ENCODE data around the gene PLPPR1.

Gene PLPPR1

DNA sequence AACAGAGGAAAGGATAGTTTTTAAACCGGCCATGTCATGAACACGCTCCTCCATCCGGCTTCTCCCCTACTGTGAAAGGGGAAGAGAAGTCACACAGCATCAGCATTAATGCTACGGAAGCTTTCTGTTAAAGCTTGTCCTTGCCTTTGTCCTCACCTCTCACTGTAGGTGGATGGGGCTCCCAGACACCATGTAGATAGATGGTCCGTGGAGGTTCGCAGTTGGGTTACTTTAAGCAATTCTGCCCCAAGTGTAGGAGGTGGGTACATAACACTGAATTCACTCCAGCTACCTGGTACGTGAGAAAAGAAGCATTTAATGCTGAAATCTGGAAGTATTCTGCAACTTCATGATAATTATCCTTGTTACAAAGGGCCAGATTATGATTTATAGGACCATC, 190.5 kb downstream of the PLPPR1 start:
- no peak for TF ChIP-seq CTCF (conservative IDR thresholded peaks at IDR 0.05; ENCODE audit: low read depth, low read length)
- no peak for DNase-seq (ENCODE audit: low read depth)
- H3K4me3 ChIP-seq (ENCODE audit: low read length), result no peak overlapping the region

GRCh38 chr9:101220341-101220740, 191.8 kb downstream of the PLPPR1 start:
- DNase-seq (ENCODE audit: low read depth), result no peak
- no peak overlapping the region for H3K4me3 ChIP-seq (ENCODE audit: low read length)
- TF ChIP-seq CTCF (conservative IDR thresholded peaks at IDR 0.05; ENCODE audit: low read depth, low read length), result no peak

DNA sequence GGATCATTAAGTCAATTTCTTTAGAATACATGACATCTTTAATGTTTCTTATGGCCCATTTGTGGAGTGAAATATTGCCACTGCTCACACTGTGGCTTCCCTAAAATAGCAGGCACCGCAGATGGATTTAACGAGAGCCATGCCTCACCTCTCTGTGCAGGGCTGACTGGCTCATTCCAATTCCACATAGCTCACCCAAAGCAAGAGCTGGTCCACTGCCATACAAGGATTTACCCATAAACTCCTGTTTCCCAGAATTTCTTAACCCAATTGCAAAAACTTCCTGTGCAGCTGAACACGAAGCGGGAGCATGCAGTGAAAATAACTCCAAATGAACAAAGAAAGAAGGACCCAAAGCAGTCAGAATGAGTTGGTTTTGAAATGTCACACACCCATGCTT, 196.7 kb downstream of the PLPPR1 start:
- H3K4me3 ChIP-seq (ENCODE audit: low read length), result no peak overlapping the region
- TF ChIP-seq CTCF (conservative IDR thresholded peaks at IDR 0.05; ENCODE audit: low read depth, low read length), result no peak
- no peak for DNase-seq (ENCODE audit: low read depth)

DNA sequence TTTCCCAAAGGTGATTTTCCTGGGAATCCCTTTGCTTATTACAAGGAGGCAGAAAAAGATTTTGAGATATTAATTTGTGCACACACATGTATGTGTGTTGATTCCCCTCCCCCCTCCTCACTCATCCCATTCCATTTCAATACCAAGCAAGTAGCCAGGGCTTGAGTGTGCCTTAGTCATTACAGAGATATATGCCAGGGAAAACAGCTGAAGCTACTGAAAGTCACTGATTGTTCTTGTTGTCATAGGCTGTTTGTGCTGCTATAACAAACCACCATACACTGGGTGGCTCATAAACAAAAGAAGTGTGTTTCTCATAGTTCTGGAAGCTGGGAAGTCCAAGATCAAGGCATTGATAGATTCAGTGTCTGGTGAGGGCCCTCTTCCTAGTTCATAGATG, 197.6 kb downstream of the PLPPR1 start:
- TF ChIP-seq CTCF (conservative IDR thresholded peaks at IDR 0.05; ENCODE audit: low read depth, low read length), result no peak
- DNase-seq (ENCODE audit: low read depth), result no peak
- no peak overlapping the region for H3K4me3 ChIP-seq (ENCODE audit: low read length)

GRCh38 chr9:101226803-101227202, 198.3 kb downstream of the PLPPR1 start:
- H3K4me3 ChIP-seq (ENCODE audit: low read length), result no peak overlapping the region
- no peak for DNase-seq (ENCODE audit: low read depth)
- TF ChIP-seq CTCF (conservative IDR thresholded peaks at IDR 0.05; ENCODE audit: low read depth, low read length), result no peak

DNA sequence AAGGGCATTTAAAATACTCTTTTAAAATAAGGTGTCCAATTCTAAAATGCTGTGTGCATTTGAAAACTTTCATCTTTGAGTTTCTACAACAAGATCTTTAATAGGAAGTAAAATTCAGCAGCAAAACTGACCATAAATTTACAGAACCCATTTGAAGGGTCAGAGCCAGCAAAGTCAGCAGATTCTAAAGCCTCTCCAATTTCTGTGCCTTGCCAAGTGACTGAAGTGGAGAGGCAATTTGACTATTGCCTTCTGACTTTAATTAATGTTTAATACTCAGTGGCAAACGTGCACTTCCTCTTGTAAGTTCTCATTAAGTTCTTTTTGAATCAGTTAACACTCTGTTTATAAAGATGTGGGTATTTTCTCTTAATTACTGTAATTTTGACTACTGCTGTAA, 201.1 kb downstream of the PLPPR1 start:
- no peak overlapping the region for H3K4me3 ChIP-seq (ENCODE audit: low read length)
- TF ChIP-seq CTCF (conservative IDR thresholded peaks at IDR 0.05; ENCODE audit: low read depth, low read length), result no peak
- no peak for DNase-seq (ENCODE audit: low read depth)

- TF ChIP-seq CTCF (conservative IDR thresholded peaks at IDR 0.05; ENCODE audit: low read depth, low read length), result no peak
- no peak overlapping the region for H3K4me3 ChIP-seq (ENCODE audit: low read length)
- DNase-seq (ENCODE audit: low read depth), result no peak
These were observed 204.0 kb downstream of the PLPPR1 start for GRCh38 chr9:101232405-101232977.
